Neutrophil (primary cell): ENCODE data around the gene SSBP4.

Experiments used
- H3K27ac ChIP-seq: fragments of 200-600 bp; sonication (generic); 2 replicates; pipeline ENCODE4 v1.5.1; 2016; ENCODE audit warnings: mild to moderate bottlenecking, moderate library complexity
- H3K27me3 ChIP-seq: fragments of 200-600 bp; sonication (generic); 2 replicates; pipeline ENCODE4 v1.6.0; 2016; ENCODE audit warnings: mild to moderate bottlenecking
- H3K36me3 ChIP-seq: fragments of 200-600 bp; sonication (generic); 2 replicates; pipeline ENCODE4 v1.5.1; 2017
- H3K4me1 ChIP-seq, 2 experiments: fragments of 200-600 bp in 1 of 2; sonication (generic) in 1 of 2; 1 replicate in 1 of 2; 2 replicates in 1 of 2; pipeline versions ENCODE4 v1.5.1 to v1.6.1; 2013 to 2016; ENCODE audit warnings: low read depth in 1 of 2, low read length in 1 of 2, mild to moderate bottlenecking in 1 of 2, moderate library complexity in 1 of 2; ENCODE audit not compliant: control insufficient read depth in 1 of 2, insufficient read depth in 1 of 2
- H3K4me3 ChIP-seq, 2 experiments: fragments of 200-600 bp in 1 of 2; sonication (generic) in 1 of 2; 1 replicate in 1 of 2; 2 replicates in 1 of 2; pipeline ENCODE4 v1.5.1; 2013 to 2016; ENCODE audit warnings: low read depth in 1 of 2, low read length in 1 of 2, mild to moderate bottlenecking in 1 of 2, moderate library complexity in 1 of 2
- H3K9me3 ChIP-seq: fragments of 200-600 bp; sonication (generic); 2 replicates; pipeline ENCODE4 v1.5.1; 2016
- CTCF ChIP-seq: fragments of 200-600 bp; sonication (generic); IDR thresholded peaks from 2 replicates; pipeline ENCODE4 v1.5.1; 2016; ENCODE audit warnings: antibody characterized with exemption

The SSBP4 gene

GRCh38 chr19:18470787-18471186, 51.6 kb downstream of the SSBP4 start:
- Histone ChIP-seq H3K36me3 (peaks cover 58% of the 10 kb centered on the region), H3K27ac (peak overlapping the region; percentile 68), H3K9me3 (no peaks in the 10 kb centered on the region), H3K4me3 (peak overlapping the region in 1 of 2 experiments; percentile 6), H3K4me1 (peaks cover 51 to 64% of the 10 kb centered on the region in 2 experiments), H3K27me3 (no peaks in the 10 kb centered on the region)
- no peak for TF ChIP-seq CTCF

GRCh38 chr19:18473003-18473705, 54.0 kb downstream of the SSBP4 start:
- no peak for TF ChIP-seq CTCF
- peak overlapping the region; percentile 52 for H3K27ac ChIP-seq

GRCh38 chr19:18473706-18474087, 54.5 kb downstream of the SSBP4 start:
- H3K4me1 ChIP-seq, result peaks cover 71 to 82% of the 10 kb centered on the region in 2 experiments
- H3K36me3 ChIP-seq, result peaks cover 46% of the 10 kb centered on the region
- no peaks in the 10 kb centered on the region for H3K9me3 ChIP-seq
- H3K4me3 ChIP-seq, result no peak overlapping the region
- peak overlapping the region; percentile 52 for H3K27ac ChIP-seq
- no peaks in the 10 kb centered on the region for H3K27me3 ChIP-seq
- no peak for TF ChIP-seq CTCF

More at GRCh38 chr19:18473003-18473705, 54.0 kb downstream of the SSBP4 start:
- Histone ChIP-seq H3K27me3 (no peaks in the 10 kb centered on the region), H3K36me3 (peaks cover 48% of the 10 kb centered on the region), H3K4me3 (no peak overlapping the region), H3K9me3 (no peaks in the 10 kb centered on the region), H3K4me1 (peaks cover 71 to 82% of the 10 kb centered on the region in 2 experiments)

- H3K9me3 ChIP-seq, result no peaks in the 10 kb centered on the region
- TF ChIP-seq CTCF, result no peak
- H3K27ac ChIP-seq, result peak overlapping the region; percentile 99
- H3K27me3 ChIP-seq, result no peaks in the 10 kb centered on the region
- H3K4me1 ChIP-seq, result peaks cover 71 to 82% of the 10 kb centered on the region in 2 experiments
- H3K36me3 ChIP-seq, result peaks cover 39% of the 10 kb centered on the region
- peak overlapping the region in 1 of 2 experiments; percentile 62 for H3K4me3 ChIP-seq
These were observed 55.2 kb downstream of the SSBP4 start for GRCh38 chr19:18474366-18474887.

- no peak for TF ChIP-seq CTCF
- peaks cover 34% of the 10 kb centered on the region for H3K36me3 ChIP-seq
- peaks cover 71 to 82% of the 10 kb centered on the region in 2 experiments for H3K4me1 ChIP-seq
- H3K9me3 ChIP-seq, result no peaks in the 10 kb centered on the region
- peak overlapping the region; percentile 99 for H3K27ac ChIP-seq
- peak overlapping the region in 1 of 2 experiments; percentile 62 for H3K4me3 ChIP-seq
- H3K27me3 ChIP-seq, result no peaks in the 10 kb centered on the region
These were observed 55.8 kb downstream of the SSBP4 start for GRCh38 chr19:18475004-18475453.
